GM18498 (cell line): Measurements from ENCODE around the gene TMEM213.
"Not testable (repeated sequence)": the region's sequence is repeated elsewhere in the genome, so short reads cannot be mapped to it uniquely, and the experiment has no call there.

Experiments
- ATAC-seq: cut with Tn5 transposase; IDR thresholded peaks from one replicate; pipeline ENCODE4 v1.9.1; 2021; ENCODE audit warnings: mild to moderate bottlenecking, moderate library complexity; ENCODE audit not compliant: unreplicated experiment

The TMEM213 gene

DNA sequence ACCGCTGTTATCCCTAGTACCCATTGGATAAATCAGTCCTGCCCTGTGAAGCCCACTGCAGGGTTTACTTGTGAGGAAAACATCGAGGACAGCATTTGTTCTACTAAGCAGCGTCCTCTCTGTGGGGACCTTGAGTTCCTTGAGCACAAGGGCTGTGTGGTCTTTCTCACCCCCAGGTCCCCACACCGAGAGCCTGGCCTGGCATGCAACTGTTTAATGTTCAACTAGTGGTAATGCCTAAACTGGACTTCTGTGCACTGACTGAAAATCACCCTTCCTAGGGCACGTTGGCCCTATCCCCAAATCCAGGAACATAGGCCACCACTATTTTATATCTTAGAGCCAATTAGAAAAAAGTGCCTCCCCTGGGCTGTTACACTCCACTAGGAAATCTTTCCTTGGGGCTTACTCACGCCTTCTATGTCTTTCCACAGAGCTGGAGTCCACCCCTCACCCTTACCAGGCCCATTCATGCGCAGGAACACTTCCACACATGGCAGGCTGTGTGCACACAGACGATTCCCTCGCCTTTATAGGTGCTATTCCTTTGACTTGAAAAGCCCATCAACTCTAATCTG, 1.7 kb upstream of the TMEM213 start:
- no peak for ATAC-seq

- ATAC-seq: not testable (repeated sequence)
These were observed 748 bp upstream of the TMEM213 start for GRCh38 chr7:138797046-138797445.

GRCh38 chr7:138798836-138799235, 1.0 kb downstream of the TMEM213 start:
- no peak for ATAC-seq

- ATAC-seq: no peak
These were observed 1.7 kb downstream of the TMEM213 start for GRCh38 chr7:138799336-138800000.

GRCh38 chr7:138801256-138801655, 3.5 kb downstream of the TMEM213 start:
- ATAC-seq: no peak

- no peak for ATAC-seq
These were observed 4.9 kb downstream of the TMEM213 start for GRCh38 chr7:138802706-138803105.

GRCh38 chr7:138804618-138805017, 6.8 kb downstream of the TMEM213 start:
- no peak for ATAC-seq

- ATAC-seq: no peak
These were observed 11.6 kb downstream of the TMEM213 start for GRCh38 chr7:138809346-138809745.

GRCh38 chr7:138811327-138811726, 13.5 kb downstream of the TMEM213 start:
- ATAC-seq: not testable (repeated sequence)

- ATAC-seq: no peak
These were observed 16.2 kb downstream of the TMEM213 start for GRCh38 chr7:138813945-138814344.

DNA sequence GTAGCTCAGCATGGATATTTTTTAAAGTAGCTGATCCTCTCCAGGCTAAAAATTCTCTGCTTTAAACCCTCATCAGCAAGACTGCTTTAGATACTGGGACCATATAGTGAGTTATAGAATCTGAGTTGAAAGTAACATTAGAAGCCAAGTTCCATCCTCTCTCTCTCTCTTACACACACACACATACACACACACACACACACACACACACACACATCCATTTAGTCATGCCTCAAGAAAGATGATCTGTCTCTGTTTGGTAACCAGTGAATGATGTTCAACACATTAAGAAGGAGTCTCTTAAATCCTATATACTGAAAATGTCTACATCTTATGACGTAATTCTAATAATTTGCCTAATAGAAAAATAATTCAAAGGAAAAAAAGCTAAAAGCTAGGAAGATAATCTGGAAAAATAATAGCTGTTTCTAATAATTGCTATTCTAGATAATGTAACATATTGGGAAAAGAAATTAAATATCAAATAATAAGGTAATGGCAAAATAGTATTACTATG, 17.1 kb downstream of the TMEM213 start:
- no peak for ATAC-seq

GRCh38 chr7:138816650-138817049, 18.9 kb downstream of the TMEM213 start:
- no peak for ATAC-seq

- ATAC-seq: no peak
These were observed 21.8 kb downstream of the TMEM213 start for GRCh38 chr7:138819625-138820024.

DNA sequence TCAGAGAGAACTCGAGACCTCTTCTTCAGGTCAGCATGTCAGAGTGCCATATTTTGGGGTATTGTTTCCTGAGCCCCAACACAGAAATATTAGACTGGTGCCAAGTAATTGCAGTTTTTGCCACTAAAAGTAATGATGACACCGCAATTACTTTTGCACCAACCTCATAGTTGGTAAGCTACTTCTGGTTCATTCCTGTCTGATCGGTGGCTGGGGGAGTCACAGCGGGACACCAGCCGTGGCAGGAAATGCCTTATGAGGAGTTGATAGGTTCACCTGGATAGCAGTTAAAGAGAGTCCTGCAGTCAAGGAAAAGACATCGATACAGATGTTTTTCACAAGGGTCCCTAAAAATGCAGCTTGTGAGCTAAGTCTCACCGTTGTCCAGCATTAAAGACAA, 24.1 kb downstream of the TMEM213 start:
- no peak for ATAC-seq

DNA sequence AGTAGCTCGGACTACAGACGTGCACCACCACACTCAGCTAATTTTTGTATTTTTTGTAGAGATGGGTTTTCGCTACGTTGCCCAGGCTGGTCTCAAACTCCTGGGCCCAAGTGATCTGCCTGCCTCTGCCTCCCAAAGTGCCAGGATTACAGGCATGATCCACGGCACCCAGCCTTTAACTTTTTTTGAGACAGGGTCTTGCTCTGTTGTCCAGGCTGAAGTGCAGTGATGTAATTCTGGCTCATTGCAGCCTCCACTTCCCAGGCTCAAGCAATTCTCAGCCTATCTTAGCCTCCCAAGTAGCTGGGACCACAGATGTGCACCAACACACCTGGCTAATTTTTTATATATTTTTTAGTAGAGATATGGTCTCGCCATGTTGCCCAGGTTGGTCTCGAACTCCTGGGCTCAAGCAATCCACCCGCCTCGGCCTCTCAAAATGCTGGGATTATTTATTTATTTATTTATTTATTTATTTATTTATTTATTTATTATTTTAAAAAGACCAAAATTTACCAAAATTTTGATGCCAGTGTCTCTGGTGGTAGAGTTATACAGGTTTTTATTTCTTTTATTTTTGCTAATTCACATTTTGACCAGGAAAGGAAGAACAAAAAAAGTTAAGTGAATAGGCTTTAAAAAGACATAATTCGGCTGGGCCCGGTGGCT, 25.2 kb downstream of the TMEM213 start:
- ATAC-seq: no peak

DNA sequence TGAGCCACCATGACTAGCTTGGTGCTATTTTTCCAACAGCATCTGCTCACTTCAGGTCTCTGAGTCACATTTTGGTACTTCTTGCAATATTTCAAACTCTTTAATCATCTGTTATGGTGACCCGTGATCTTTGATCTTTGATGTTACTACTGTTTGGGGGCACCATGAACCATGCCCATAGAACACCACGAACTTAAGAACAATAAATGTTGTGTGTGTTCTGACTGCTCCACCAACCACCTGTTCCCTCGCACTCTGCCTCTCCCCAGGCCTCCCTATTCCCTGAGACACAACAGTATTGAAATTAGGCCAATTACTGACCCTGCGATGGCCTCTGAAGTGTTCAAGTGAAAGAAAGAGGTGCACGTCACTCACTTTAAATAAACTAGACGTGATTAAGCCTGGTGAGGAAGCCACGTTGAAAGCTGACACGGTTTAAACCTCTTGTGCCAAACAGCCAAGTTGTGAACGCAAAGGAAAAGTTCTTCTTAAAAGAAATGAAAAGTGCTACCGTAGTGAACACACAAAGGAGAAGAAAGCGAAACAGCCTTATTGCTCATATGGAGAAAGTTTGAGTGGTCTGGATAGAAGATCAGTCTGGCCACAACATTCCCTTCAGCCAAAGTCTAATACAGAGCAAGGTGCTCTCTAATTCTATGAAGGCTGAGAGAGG, 27.4 kb downstream of the TMEM213 start:
- no peak for ATAC-seq

DNA sequence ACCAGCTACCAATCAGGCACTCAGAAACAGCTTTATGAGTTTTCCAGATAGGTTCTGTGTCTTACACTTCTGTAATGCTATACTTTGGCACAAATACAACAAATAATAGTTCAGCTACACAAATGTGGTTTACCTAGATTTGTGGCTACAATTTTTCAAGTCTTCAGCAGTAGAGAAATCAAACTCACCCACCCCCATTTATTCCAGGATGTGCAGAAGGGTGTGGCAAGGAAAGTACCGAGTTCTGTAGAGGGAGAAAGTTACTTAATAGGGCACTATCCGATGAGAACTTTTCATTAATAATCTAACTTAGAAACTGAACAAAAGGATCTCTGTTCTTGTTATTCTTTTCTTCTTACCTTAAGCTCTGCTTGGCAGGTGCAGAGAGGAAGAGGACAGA, 30.5 kb downstream of the TMEM213 start:
- ATAC-seq: no peak

DNA sequence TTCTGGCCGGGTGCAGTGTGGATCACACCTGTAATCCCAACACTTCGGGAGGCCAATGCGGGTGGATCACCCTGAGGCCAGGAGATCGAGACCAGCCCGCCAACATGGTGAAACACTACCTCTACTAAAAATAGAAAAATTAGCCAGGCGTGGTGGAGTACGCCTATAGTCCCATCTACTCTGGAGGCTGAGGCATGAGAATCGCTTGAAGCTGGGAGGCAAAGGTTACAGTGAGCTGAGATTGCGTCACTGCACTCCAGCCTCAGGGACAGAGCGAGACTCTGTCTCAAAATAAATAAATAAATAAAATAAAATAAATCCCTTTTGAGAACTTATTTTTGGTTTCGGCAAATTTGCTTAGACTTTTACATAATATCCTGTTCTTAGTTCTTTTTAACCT, 31.5 kb downstream of the TMEM213 start:
- ATAC-seq: no peak

DNA sequence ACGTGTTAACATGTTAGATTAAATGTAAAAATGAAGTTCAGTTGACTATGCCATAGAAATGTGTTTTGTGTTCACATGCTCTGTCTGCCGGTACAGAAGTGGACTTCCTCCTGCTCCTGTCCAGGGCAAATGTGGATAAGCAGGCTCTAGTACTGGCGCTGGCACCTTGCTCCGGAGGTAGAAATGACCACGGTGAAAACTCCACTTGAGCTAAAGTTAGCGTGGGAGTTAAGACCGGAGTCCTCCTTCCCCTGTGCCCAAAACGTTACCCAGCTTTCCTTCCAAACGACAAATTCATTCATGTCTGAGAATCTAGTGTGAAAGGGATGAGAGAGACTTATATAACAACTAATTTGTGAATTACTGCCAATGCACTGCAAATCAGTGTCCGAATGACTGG, 35.2 kb downstream of the TMEM213 start:
- no peak for ATAC-seq

DNA sequence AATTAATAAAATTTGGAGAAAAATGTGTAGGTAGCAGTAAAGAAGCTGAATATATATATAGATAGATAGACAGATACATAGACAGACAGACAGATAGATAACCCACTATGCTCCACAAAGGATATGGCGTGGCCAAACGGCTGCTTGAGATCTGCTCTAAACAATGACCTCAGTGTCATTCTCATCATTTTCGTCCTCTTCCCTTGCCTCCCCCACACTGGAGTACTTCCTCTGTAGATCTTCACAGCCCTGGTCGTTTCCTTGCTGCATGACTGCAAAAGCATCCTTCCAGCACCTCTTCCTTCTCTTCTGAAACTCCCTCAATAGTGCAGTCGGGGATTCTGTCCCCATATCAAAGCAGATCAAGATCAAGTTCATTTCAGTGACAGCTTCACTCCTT, 35.8 kb downstream of the TMEM213 start:
- ATAC-seq: no peak

- ATAC-seq: no peak
These were observed 36.8 kb downstream of the TMEM213 start for GRCh38 chr7:138834583-138834982.

- ATAC-seq: no peak
These were observed 37.3 kb downstream of the TMEM213 start for GRCh38 chr7:138835087-138835486.
